ENCODE data around the gene LTBP1.

DNA sequence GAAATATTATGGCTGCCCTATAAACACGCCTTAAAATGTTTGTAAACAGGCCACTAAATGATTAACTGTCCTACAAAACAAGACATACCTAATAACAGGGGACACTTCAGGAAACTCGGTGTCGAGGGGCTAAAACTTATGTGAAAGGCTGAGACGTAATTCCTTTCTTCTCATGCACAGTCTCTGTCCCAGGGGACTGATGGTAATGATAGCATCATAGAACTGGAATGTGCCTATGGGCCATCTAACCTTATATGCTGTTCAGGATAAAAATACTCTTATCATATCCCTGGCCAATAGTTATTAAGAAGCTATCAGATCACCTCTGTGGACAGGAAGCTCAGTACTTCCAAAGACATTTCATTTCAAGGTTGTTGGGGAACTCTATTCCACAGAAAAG, 277.1 kb downstream of the LTBP1 start:
- no peak for TF ChIP-seq POLR2A (IDR thresholded peaks at IDR 0.05; ENCODE audit: low read depth, low read length)
- no peak for TF ChIP-seq POLR2AphosphoS5 (IDR thresholded peaks at IDR 0.05; ENCODE audit: low read depth, low read length)
- no peak for TF ChIP-seq TAF1 (IDR thresholded peaks at IDR 0.05; ENCODE audit: borderline replicate concordance, low read depth, low read length)

All from GM12892 (cell line).